Activated CD8-positive, alpha-beta memory T cell treated with anti-CD3 and anti-CD28 coated beads, Interleukin-2, amount 50 U/mL, for 48 hours (primary cell): Measurements from ENCODE around the gene ZNF212.
"Not testable (repeated sequence)": the region's sequence is repeated elsewhere in the genome, so short reads cannot be mapped to it uniquely, and the experiment has no call there.

Experiments used
- DNase-seq: peaks from one replicate; pipeline ENCODE4 v3.0.0-alpha.2; 2020

The ZNF212 gene

GRCh38 chr7:149220534-149220933 is 18.9 kb upstream of the ZNF212 start:
- DNase-seq = no peak

- DNase-seq = no peak
These were observed 16.3 kb upstream of the ZNF212 start for GRCh38 chr7:149223176-149223575.

GRCh38 chr7:149223761-149224160 is 15.7 kb upstream of the ZNF212 start:
- no peak for DNase-seq

- no peak for DNase-seq
These were observed 15.1 kb upstream of the ZNF212 start for GRCh38 chr7:149224352-149224751.

- no peak for DNase-seq
These were observed 14.3 kb upstream of the ZNF212 start for GRCh38 chr7:149225106-149225505.

- DNase-seq = no peak
These were observed 13.8 kb upstream of the ZNF212 start for GRCh38 chr7:149225656-149226055.

GRCh38 chr7:149226366-149226765 is 13.1 kb upstream of the ZNF212 start:
- DNase-seq = not testable (repeated sequence)

- no peak for DNase-seq
These were observed 12.5 kb upstream of the ZNF212 start for GRCh38 chr7:149226840-149227494.

GRCh38 chr7:149228831-149229471 is 10.5 kb upstream of the ZNF212 start:
- no peak for DNase-seq

GRCh38 chr7:149229526-149229925 is 9.9 kb upstream of the ZNF212 start:
- DNase-seq = no peak

- DNase-seq = no peak
These were observed 7.1 kb upstream of the ZNF212 start for GRCh38 chr7:149232362-149232761.

- not testable (repeated sequence) for DNase-seq
These were observed 5.7 kb upstream of the ZNF212 start for GRCh38 chr7:149233655-149234204.

GRCh38 chr7:149237502-149237901 is 1.9 kb upstream of the ZNF212 start:
- no peak for DNase-seq

GRCh38 chr7:149238051-149238450 is 1.4 kb upstream of the ZNF212 start:
- no peak for DNase-seq

- DNase-seq = no peak
These were observed 1.2 kb downstream of the ZNF212 start for GRCh38 chr7:149240637-149241036.

- DNase-seq = no peak
These were observed 2.2 kb downstream of the ZNF212 start for GRCh38 chr7:149241696-149242095.

GRCh38 chr7:149245244-149245643 is 5.8 kb downstream of the ZNF212 start:
- DNase-seq = no peak

GRCh38 chr7:149245744-149246143 is 6.3 kb downstream of the ZNF212 start:
- no peak for DNase-seq

GRCh38 chr7:149248777-149249176 is 9.3 kb downstream of the ZNF212 start:
- DNase-seq = peak; percentile 53

- DNase-seq = not testable (repeated sequence)
These were observed 10.7 kb downstream of the ZNF212 start for GRCh38 chr7:149250151-149250550.

- not testable (repeated sequence) for DNase-seq
These were observed 12.1 kb downstream of the ZNF212 start for GRCh38 chr7:149251518-149251917.

- DNase-seq = no peak
These were observed 12.9 kb downstream of the ZNF212 start for GRCh38 chr7:149252378-149252777.

- DNase-seq = no peak
These were observed 14.2 kb downstream of the ZNF212 start for GRCh38 chr7:149253665-149254064.

- DNase-seq = no peak
These were observed 14.9 kb downstream of the ZNF212 start for GRCh38 chr7:149254181-149254858.
